Karpas-422 (cell line): Measurements from ENCODE around the gene TMED6. TPM values are rescaled to one million over a fixed set of nuclear protein-coding genes. Genes with fewer than 3 reads are reported as not detected.

Experiments
- DNase-seq: peaks from one replicate; pipeline ENCODE4 v3.0.0-alpha.2; 2015
- H2AFZ ChIP-seq: fragments of 200-600 bp; sonication (generic); 2 replicates; pipeline ENCODE4 v1.6.1; 2014; ENCODE audit warnings: antibody characterized with exemption, low read length, mixed read lengths
- H3K27ac ChIP-seq: fragments of 200-600 bp; sonication (generic); 2 replicates; pipeline ENCODE4 v1.5.1; 2014; ENCODE audit warnings: mild to moderate bottlenecking, low read length, moderate library complexity
- H3K27me3 ChIP-seq: fragments of 200-600 bp; sonication (generic); 2 replicates; pipeline ENCODE4 v1.6.1; 2014; ENCODE audit warnings: low read length, mixed read lengths
- H3K36me3 ChIP-seq: fragments of 200-600 bp; sonication (generic); 2 replicates; pipeline ENCODE4 v1.6.1; 2014; ENCODE audit warnings: low read length, mixed read lengths; ENCODE audit not compliant: insufficient read depth
- H3K4me1 ChIP-seq: fragments of 200-600 bp; sonication (generic); 2 replicates; pipeline ENCODE4 v1.6.1; 2014; ENCODE audit warnings: mild to moderate bottlenecking, low read length, mixed read lengths
- H3K4me2 ChIP-seq: fragments of 200-600 bp; sonication (generic); 2 replicates; pipeline ENCODE4 v1.6.1; 2014; ENCODE audit warnings: low read length, low read depth, mild to moderate bottlenecking; ENCODE audit not compliant: poor library complexity, severe bottlenecking
- H3K4me3 ChIP-seq: fragments of 200-600 bp; sonication (generic); 2 replicates; pipeline ENCODE4 v1.5.1; 2014; ENCODE audit warnings: mild to moderate bottlenecking, antibody characterized with exemption, low read length, mixed read lengths
- H3K79me2 ChIP-seq: fragments of 200-600 bp; sonication (generic); 2 replicates; pipeline ENCODE4 v1.6.1; 2014; ENCODE audit warnings: mild to moderate bottlenecking, low read length, mixed read lengths
- H3K9ac ChIP-seq: fragments of 200-600 bp; sonication (generic); 2 replicates; pipeline ENCODE4 v1.6.0; 2014; ENCODE audit warnings: low read length
- H3K9me2 ChIP-seq: fragments of 200-600 bp; sonication (generic), shearing (Covaris generic); replicated peaks from 2 replicates; pipeline ENCODE4 v1.6.0; 2014; ENCODE audit warnings: mild to moderate bottlenecking, low read length, moderate library complexity; ENCODE audit not compliant: insufficient read depth
- H3K9me3 ChIP-seq: fragments of 300-700, 200-600 bp; sonication (generic); 2 replicates; pipeline ENCODE4 v1.6.1; 2014; ENCODE audit warnings: low read length, mixed read lengths
- H4K20me1 ChIP-seq: fragments of 200-600 bp; sonication (generic); 2 replicates; pipeline ENCODE4 v1.6.1; 2014; ENCODE audit warnings: mild to moderate bottlenecking, antibody characterized with exemption, low read length, low read depth; ENCODE audit not compliant: insufficient read depth
- total RNA-seq: library from RNA; depleted of rRNA; stranded (reverse); fragments of >200 nt; shearing (Covaris generic); gene quantifications from 2 replicates; pipeline ENCODE4 v1.2.3, GENCODE V29; 2014; ENCODE audit warnings: low replicate concordance

Gene TMED6
- total RNA-seq, 1 experiment from 2014 or later = 1.8 TPM

- Histone ChIP-seq H2AFZ (no peak overlapping the region), H3K9me3 (no peaks in the 10 kb centered on the region), H3K36me3 (peaks cover 29% of the 10 kb centered on the region), H3K27me3 (no peaks in the 10 kb centered on the region), H3K9me2 (no peaks in the 10 kb centered on the region), H3K79me2 (peaks cover 70% of the 10 kb centered on the region), H3K4me3 (no peak overlapping the region), H3K9ac (no peak overlapping the region), H3K4me2 (no peak overlapping the region), H3K27ac (no peak overlapping the region), H4K20me1 (peaks cover 47% of the 10 kb centered on the region), H3K4me1 (peaks cover 36% of the 10 kb centered on the region)
- no peak for DNase-seq
Observed at GRCh38 chr16:69324585-69325253, 26.9 kb downstream of the TMED6 start.

GRCh38 chr16:69324013-69324531 is 27.5 kb downstream of the TMED6 start:
- H3K4me3 ChIP-seq = no peak overlapping the region
- no peak overlapping the region for H3K4me2 ChIP-seq
- DNase-seq = no peak
- H3K36me3 ChIP-seq = peaks cover 29% of the 10 kb centered on the region
- H3K27ac ChIP-seq = no peak overlapping the region
- H3K9me2 ChIP-seq = no peaks in the 10 kb centered on the region
- peaks cover 64% of the 10 kb centered on the region for H3K79me2 ChIP-seq
- H4K20me1 ChIP-seq = peaks cover 40% of the 10 kb centered on the region
- H2AFZ ChIP-seq = no peak overlapping the region
- no peak overlapping the region for H3K9ac ChIP-seq
- H3K4me1 ChIP-seq = peaks cover 32% of the 10 kb centered on the region
- no peaks in the 10 kb centered on the region for H3K27me3 ChIP-seq
- H3K9me3 ChIP-seq = no peaks in the 10 kb centered on the region

- Histone ChIP-seq H3K9me2 (no peaks in the 10 kb centered on the region), H3K27ac (no peak overlapping the region), H3K36me3 (peaks cover 29% of the 10 kb centered on the region), H3K79me2 (peaks cover 57% of the 10 kb centered on the region), H3K9me3 (no peaks in the 10 kb centered on the region), H3K4me1 (peaks cover 25% of the 10 kb centered on the region), H3K27me3 (no peaks in the 10 kb centered on the region), H3K4me3 (no peak overlapping the region), H4K20me1 (peaks cover 34% of the 10 kb centered on the region), H2AFZ (no peak overlapping the region), H3K4me2 (no peak overlapping the region), H3K9ac (no peak overlapping the region)
- DNase-seq = no peak
Observed at GRCh38 chr16:69323415-69323814, 28.2 kb downstream of the TMED6 start.

- Histone ChIP-seq H3K27me3 (no peaks in the 10 kb centered on the region), H2AFZ (no peak overlapping the region), H3K9me2 (no peaks in the 10 kb centered on the region), H3K4me3 (no peak overlapping the region), H3K4me1 (peaks cover 15% of the 10 kb centered on the region), H3K9ac (no peak overlapping the region), H3K27ac (no peak overlapping the region), H3K9me3 (no peaks in the 10 kb centered on the region), H3K36me3 (peaks cover 29% of the 10 kb centered on the region), H3K79me2 (peaks cover 46% of the 10 kb centered on the region), H3K4me2 (no peak overlapping the region), H4K20me1 (peaks cover 28% of the 10 kb centered on the region)
- DNase-seq = no peak
Observed at GRCh38 chr16:69322343-69322742, 29.2 kb downstream of the TMED6 start.

GRCh38 chr16:69321080-69321479 is 30.5 kb downstream of the TMED6 start:
- H3K9me3 ChIP-seq = no peaks in the 10 kb centered on the region
- H3K27ac ChIP-seq = no peak overlapping the region
- H3K4me3 ChIP-seq = no peak overlapping the region
- no peaks in the 10 kb centered on the region for H3K9me2 ChIP-seq
- H2AFZ ChIP-seq = no peak overlapping the region
- peaks cover 4% of the 10 kb centered on the region; the same call in 1 of the 2 replicates for H3K4me1 ChIP-seq
- DNase-seq = no peak
- H3K27me3 ChIP-seq = no peaks in the 10 kb centered on the region
- no peak overlapping the region for H3K9ac ChIP-seq
- H3K4me2 ChIP-seq = no peak overlapping the region
- H3K36me3 ChIP-seq = peaks cover 27% of the 10 kb centered on the region
- peaks cover 34% of the 10 kb centered on the region for H3K79me2 ChIP-seq
- H4K20me1 ChIP-seq = peaks cover 19% of the 10 kb centered on the region

- no peak overlapping the region for H3K9ac ChIP-seq
- H3K36me3 ChIP-seq = peaks cover 27% of the 10 kb centered on the region
- H3K4me3 ChIP-seq = no peak overlapping the region
- no peaks in the 10 kb centered on the region for H3K9me2 ChIP-seq
- DNase-seq = no peak
- H3K4me2 ChIP-seq = no peak overlapping the region
- H3K27ac ChIP-seq = no peak overlapping the region
- H3K4me1 ChIP-seq = peaks cover under 1% of the 10 kb centered on the region; the same call in 1 of the 2 replicates
- H2AFZ ChIP-seq = no peak overlapping the region
- peaks cover 30% of the 10 kb centered on the region for H3K79me2 ChIP-seq
- H4K20me1 ChIP-seq = peaks cover 15% of the 10 kb centered on the region
- no peaks in the 10 kb centered on the region for H3K9me3 ChIP-seq
- no peaks in the 10 kb centered on the region for H3K27me3 ChIP-seq
Observed at GRCh38 chr16:69320740-69321073, 30.9 kb downstream of the TMED6 start.

GRCh38 chr16:69319826-69320739 is 31.5 kb downstream of the TMED6 start:
- H3K36me3 ChIP-seq = peaks cover 27% of the 10 kb centered on the region
- no peaks in the 10 kb centered on the region for H3K4me1 ChIP-seq
- DNase-seq = no peak
- no peak overlapping the region for H3K4me3 ChIP-seq
- peaks cover 14% of the 10 kb centered on the region for H4K20me1 ChIP-seq
- peaks cover 26% of the 10 kb centered on the region for H3K79me2 ChIP-seq
- no peaks in the 10 kb centered on the region for H3K9me2 ChIP-seq
- H3K9me3 ChIP-seq = no peaks in the 10 kb centered on the region
- no peak overlapping the region for H3K9ac ChIP-seq
- H2AFZ ChIP-seq = no peak overlapping the region
- H3K27me3 ChIP-seq = no peaks in the 10 kb centered on the region
- H3K27ac ChIP-seq = no peak overlapping the region
- no peak overlapping the region for H3K4me2 ChIP-seq

GRCh38 chr16:69319381-69319780 is 32.2 kb downstream of the TMED6 start:
- Histone ChIP-seq H3K27ac (no peak overlapping the region), H3K36me3 (peaks cover 21% of the 10 kb centered on the region), H3K9me2 (no peaks in the 10 kb centered on the region), H3K4me2 (no peak overlapping the region), H3K4me3 (no peak overlapping the region), H3K27me3 (no peaks in the 10 kb centered on the region), H3K9ac (no peak overlapping the region), H3K4me1 (no peaks in the 10 kb centered on the region), H4K20me1 (peaks cover 11% of the 10 kb centered on the region), H3K79me2 (peaks cover 24% of the 10 kb centered on the region), H3K9me3 (no peaks in the 10 kb centered on the region), H2AFZ (no peak overlapping the region)
- no peak for DNase-seq
